ENCODE measurements around the gene MFAP3. TPM values are rescaled to one million over a fixed set of nuclear protein-coding genes. Genes with fewer than 3 reads are reported as not detected.
"Not testable (repeated sequence)": the region's sequence is repeated elsewhere in the genome, so short reads cannot be mapped to it uniquely, and the experiment has no call there.

MFAP3 gene
- total RNA-seq, 1 experiment from 2014 or later: 18.5 TPM

GRCh38 chr5:154063372-154063771 lies 24.6 kb downstream of the MFAP3 start (continued):
- no peak for TF ChIP-seq POLR2A (IDR thresholded peaks at IDR 0.05; ENCODE audit: borderline replicate concordance, extremely low read depth, insufficient read depth, insufficient read length)

DNA sequence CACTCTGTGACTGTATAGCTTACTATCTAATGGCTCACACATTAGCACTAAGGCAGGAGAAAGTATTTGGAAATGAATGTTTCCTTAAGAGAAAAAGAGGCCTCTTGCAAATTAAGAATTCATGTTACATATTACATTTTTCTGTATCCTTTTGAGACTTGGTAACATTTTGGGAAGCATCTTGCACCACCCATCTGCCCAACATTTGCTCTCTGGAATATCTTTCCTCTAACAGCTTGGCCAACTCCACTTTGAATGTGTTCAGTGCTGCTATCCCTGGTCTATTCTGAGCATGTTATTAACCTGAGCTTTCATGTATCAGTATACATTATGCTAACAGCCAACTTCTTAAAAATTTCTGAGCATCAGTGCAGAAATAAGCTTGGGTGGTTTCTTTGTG lies 27.2 kb downstream of the MFAP3 start:
- ChIA-PET RAD21 (ENCODE audit: low non-redundant PET in 1 of 2, low total read pairs in 2 of 2, uncharacterized antibody in 2 of 2, unreplicated experiment in 2 of 2) (no interaction called here), POLR2A (no interaction called here), CTCF (no interaction called here)
- ATAC-seq: no peak
- H3K27me3 ChIP-seq (ENCODE audit: insufficient read depth, low read length): no peaks in the 10 kb centered on the region
- no peak overlapping the region for H3K4me3 ChIP-seq (replicated peaks in 1 of 2; ENCODE audit: low read depth in 1 of 2, low read length in 2 of 2)
- H3K27ac ChIP-seq (ENCODE audit: low read depth, low read length): no peak overlapping the region
- no peaks in the 10 kb centered on the region for H3K79me2 ChIP-seq (ENCODE audit: insufficient read depth, low read length)
- H3K9me3 ChIP-seq (ENCODE audit: control insufficient read depth in 1 of 2, insufficient read depth in 1 of 2, low read depth in 1 of 2, low read length in 2 of 2): no peaks in the 10 kb centered on the region
- H3K4me1 ChIP-seq (ENCODE audit: control insufficient read depth in 1 of 2, insufficient read depth in 2 of 2, low read length in 2 of 2): no peaks in the 10 kb centered on the region
- H3K4me2 ChIP-seq (ENCODE audit: low read length): no peak overlapping the region
- intact Hi-C loops (cut with micrococcal nuclease): no loop called here
- TF ChIP-seq SP1 (IDR thresholded peaks at IDR 0.05; ENCODE audit: low read depth) (no peak), ZBTB33 (IDR thresholded peaks at IDR 0.05; ENCODE audit: extremely low read depth, insufficient replicate concordance, low read length) (no peak), CTCF (IDR thresholded peaks at IDR 0.05 in 2 of 3, conservative IDR thresholded peaks at IDR 0.05 in 1 of 3; ENCODE audit: borderline replicate concordance in 1 of 3, insufficient read depth in 1 of 3, low read depth in 2 of 3, low read length in 2 of 3) (no peak), RAD21 (IDR thresholded peaks at IDR 0.05; ENCODE audit: low read depth) (no peak), ELF1 (IDR thresholded peaks at IDR 0.05; ENCODE audit: borderline replicate concordance, low read depth) (no peak), EZH2phosphoT487 (IDR thresholded peaks at IDR 0.05; ENCODE audit: borderline replicate concordance) (no peak), CBX3 (IDR thresholded peaks at IDR 0.05; ENCODE audit: low read depth) (no peak), SRF (IDR thresholded peaks at IDR 0.05; ENCODE audit: low read depth) (no peak), FOSL1 (IDR thresholded peaks at IDR 0.05; ENCODE audit: low read depth) (no peak)
- TF ChIP-seq, protein P1, sequence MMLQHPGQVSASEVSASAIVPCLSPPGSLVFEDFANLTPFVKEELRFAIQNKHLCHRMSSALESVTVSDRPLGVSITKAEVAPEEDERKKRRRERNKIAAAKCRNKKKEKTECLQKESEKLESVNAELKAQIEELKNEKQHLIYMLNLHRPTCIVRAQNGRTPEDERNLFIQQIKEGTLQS (IDR thresholded peaks at IDR 0.05): no peak
- no peak overlapping the region for H3K9ac ChIP-seq (ENCODE audit: low read length)
- H2AFZ ChIP-seq (ENCODE audit: low read depth, low read length, poor library complexity, severe bottlenecking): no peak overlapping the region
- no peak for DNase-seq (ENCODE audit: low read depth, low spot score)
- no peaks in the 10 kb centered on the region for H4K20me1 ChIP-seq (ENCODE audit: insufficient read depth)
- BruUV-seq (replicated peaks): no TSS peak
- no peaks in the 10 kb centered on the region for H3K36me3 ChIP-seq (ENCODE audit: control insufficient read depth in 1 of 2, insufficient read depth in 2 of 2, low read length in 2 of 2)
- no peaks in the 10 kb centered on the region for H3K9me2 ChIP-seq (ENCODE audit: insufficient read depth)

DNA sequence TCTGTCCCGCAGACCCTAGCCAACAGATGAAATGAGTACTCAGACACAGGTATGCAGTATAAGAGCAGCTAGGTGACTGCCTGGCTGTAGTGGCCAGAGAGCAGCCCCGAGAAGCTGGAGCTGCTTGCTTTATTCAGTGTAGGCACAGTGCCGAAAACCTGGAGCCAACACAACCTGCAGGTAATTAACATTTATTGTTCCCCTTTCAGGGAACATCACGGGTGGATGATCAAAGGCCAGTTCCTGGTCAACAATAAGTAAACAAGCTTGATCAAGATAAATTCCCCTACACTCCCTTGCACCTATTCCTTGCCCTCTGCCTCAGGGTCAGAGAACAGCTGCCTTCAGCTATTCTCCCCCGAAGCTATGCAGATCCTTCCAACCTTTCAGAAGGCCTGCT lies 31.1 kb downstream of the MFAP3 start:
- H4K20me1 ChIP-seq (ENCODE audit: insufficient read depth); H3K36me3 ChIP-seq (ENCODE audit: control insufficient read depth in 1 of 2, insufficient read depth in 2 of 2, low read length in 2 of 2); H3K9me3 ChIP-seq (ENCODE audit: control insufficient read depth in 1 of 2, insufficient read depth in 1 of 2, low read depth in 1 of 2, low read length in 2 of 2); H3K27ac ChIP-seq (ENCODE audit: low read depth, low read length); ATAC-seq; H3K79me2 ChIP-seq (ENCODE audit: insufficient read depth, low read length); H3K4me3 ChIP-seq (replicated peaks in 1 of 2; ENCODE audit: low read depth in 1 of 2, low read length in 2 of 2); RAD21 ChIA-PET (ENCODE audit: low non-redundant PET in 1 of 2, low total read pairs in 2 of 2, uncharacterized antibody in 2 of 2, unreplicated experiment in 2 of 2); H3K9me2 ChIP-seq (ENCODE audit: insufficient read depth); intact Hi-C loops (cut with micrococcal nuclease); POLR2A ChIA-PET; H2AFZ ChIP-seq (ENCODE audit: low read depth, low read length, poor library complexity, severe bottlenecking); H3K4me1 ChIP-seq (ENCODE audit: control insufficient read depth in 1 of 2, insufficient read depth in 2 of 2, low read length in 2 of 2); H3K27me3 ChIP-seq (ENCODE audit: insufficient read depth, low read length); H3K4me2 ChIP-seq (ENCODE audit: low read length); DNase-seq (ENCODE audit: low read depth, low spot score); BruUV-seq (replicated peaks); H3K9ac ChIP-seq (ENCODE audit: low read length): not testable (repeated sequence)
- CTCF ChIA-PET: interaction anchor here (1.0 to 2.1 kb wide), 2 partner anchors 127 to 336 kb away, joined by 3 to 7 read pairs; no protein-coding TSS in a partner anchor
